ENCODE results near the gene CACYBP.

Gene CACYBP

DNA sequence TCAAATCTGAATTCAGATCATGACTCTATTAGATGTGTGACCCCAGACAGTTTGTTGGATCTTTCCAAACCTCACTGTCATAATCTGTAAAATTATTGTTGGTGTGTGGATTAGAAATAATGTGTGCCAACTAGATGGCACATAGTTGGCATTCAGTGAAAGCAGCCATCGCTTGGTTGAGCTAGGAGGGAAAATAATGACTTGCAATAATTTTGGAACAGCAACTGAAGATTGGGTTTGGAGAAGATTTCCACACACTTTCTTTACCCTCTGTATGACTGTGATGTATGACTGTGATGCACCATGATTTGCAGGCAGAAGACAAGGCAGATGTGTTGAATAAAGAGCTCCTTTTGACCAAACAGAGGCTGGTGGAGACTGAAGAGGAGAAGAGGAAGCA lies 24.0 kb upstream of the CACYBP start:
- no peak for DNase-seq

DNA sequence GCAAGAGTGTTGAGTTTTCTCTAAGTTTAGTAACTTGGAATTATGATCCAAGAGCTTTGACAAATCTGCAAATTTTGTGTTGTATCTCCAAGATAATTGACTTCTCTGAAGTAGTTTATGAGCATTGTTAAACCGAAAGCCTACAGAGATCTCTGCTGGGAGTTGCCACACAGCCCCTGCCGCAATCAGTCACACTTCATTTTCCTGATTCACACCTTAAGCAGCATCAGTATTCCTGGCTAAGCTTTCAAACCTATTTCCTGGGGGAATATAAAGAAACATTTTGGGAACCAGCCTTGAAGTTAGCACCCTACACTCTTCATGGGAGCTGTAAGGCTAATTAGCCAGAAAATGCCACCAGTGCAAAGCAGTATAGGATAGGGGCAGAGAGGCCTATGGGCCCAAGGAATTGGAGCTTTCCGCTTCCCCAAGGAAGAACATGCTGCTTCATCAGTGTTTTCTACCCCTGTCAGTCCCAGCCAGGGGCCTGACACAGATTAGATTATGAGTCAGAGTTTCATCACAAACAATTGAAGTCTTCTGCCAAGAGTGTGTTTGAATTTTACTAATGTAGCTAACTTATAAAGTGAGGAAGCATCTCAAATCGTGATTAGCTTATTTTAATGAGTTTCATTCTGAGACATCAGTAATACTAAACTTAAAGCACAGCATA lies 23.2 kb upstream of the CACYBP start:
- no peak for DNase-seq

DNA sequence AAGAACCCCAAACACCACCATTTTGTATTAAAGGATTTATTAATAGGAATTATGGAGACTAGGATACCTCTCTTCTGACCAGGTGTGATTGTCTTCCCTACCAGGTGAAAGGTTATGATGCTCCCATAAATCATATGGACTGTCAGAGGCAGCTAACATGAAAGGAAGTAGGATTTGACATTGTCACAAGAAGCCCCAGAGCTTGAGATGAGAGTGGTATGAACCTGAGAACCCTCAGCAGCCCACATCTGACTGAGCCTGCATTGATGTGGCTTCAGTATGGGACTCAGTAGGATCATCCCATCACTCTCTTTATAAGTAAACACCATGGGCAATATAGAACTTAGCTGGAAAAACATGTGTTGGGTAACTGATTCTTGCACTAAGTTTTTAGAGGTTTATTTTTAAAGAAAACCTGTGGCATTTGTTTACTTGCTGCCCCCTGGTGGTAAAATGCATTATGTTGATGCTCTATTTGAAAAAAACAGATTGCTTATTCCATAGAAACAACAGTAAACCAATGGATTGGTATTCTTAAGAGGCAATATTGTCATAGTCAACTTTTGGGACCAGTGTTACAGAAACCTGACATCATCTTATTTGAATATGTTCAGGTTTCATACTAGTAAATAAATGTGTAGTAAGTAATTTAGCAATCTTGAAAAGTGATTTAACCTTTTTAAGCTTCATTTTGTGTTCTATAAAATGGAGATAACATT lies 16.6 kb upstream of the CACYBP start:
- DNase-seq, result peak; percentile 48

DNA sequence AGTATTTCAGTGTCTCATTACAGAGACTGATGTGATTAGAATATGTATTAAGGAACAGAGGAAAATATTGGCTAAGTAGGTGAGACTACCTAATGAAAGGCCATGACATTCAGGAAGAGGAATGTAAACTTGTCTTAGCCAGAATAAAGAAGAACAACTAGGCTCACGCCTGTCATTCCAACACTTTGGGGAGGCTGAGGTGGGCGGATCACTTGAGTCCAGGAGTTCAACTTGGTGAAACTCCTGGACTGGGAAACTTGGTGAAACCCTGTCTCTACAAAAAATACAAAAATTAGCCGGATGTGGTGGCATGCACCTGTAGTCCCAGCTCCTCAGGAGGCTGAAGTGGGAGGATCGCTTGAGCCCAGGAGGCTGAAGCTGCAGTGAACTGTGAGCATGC lies 14.8 kb upstream of the CACYBP start:
- DNase-seq, result no peak

- no peak for DNase-seq
Measured at GRCh38 chr1:174988539-174988938, 11.2 kb upstream of the CACYBP start.

GRCh38 chr1:174988986-174989385 lies 10.8 kb upstream of the CACYBP start:
- no peak for DNase-seq

GRCh38 chr1:174989536-174990220 lies 10.1 kb upstream of the CACYBP start:
- DNase-seq, result no peak

DNA sequence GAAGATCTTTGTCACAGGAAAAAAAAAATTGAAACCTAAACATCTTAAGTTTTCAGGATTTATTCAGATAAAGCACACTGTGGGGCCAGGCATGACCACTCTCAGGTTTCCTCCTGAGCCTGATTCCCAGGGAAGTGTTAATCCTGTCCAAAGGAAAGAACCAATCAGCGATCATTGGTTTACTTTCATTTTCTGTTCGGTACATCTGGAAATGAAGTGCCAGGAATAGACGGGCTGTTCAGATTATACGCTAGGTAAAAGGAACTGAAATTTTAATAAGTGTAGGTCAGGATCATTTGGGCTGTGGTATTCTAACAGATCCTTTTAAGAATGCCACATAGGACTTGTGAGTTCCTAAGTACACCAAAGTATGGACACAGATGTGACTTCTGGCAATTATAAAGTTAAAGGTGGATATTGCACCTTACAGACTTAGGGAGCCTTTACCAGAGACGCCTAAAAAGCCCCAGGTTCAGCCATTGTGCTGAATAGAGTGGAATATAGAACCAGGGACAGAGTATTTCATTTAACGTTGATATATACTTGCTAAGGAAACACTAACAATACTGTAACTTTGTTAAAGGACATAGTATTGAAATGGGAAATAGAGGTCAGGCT lies 9.3 kb upstream of the CACYBP start:
- no peak for DNase-seq

DNA sequence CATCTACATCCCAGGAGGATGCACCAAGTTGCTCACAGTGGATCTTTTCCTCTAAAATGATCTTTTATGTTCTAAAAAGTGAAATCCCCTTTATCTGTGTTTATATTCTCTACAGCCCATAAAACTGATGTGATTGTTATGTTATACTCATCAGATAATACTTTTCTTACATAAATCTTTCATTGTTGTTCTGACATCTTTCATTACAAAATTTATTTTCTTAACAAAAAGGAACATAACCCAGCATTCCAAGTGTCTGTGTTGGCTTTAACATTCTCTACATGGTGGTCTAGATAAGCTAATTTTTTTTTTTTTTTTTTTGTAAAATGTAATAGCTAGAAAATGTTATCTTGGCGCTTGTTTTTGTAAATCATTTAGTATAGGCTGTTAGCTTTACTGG lies 8.3 kb upstream of the CACYBP start:
- DNase-seq, result no peak

DNA sequence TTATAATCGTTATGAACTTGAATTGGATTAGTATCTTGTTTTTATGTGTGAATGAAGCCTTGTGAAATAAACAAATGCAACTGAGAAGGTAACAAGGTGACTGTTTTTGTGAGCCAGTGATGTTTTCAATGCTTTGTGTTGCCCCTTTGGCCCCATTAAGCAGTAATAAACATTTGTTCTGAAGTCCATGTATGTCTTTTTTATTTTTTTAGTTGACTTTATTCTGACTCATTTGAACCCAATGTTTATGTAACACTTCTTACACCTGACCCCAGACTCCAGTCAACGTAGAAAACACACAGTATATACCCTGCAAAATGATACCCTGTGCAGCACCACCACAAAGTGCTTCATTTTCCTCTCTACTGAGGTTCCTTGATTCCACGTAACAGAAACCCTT lies 4.6 kb upstream of the CACYBP start:
- DNase-seq, result no peak

DNA sequence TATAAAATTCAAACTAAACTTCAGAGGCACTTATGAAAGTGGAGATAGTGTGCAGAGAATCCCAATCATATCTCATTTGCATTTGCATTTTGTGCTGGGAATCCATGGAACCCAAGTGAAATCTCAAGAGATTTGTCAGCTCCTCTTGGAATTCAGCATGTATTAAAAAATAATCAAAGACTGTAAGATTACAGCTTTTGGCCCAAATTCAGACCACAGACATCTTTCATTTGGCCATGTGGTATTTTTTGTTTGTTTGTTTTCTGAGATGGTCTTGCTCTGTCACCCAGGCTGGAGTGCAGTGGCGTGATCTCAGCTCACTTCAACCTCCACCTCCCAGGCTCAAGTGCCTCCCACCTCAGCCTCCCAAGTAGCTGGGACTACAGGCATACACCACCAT lies 3.8 kb upstream of the CACYBP start:
- DNase-seq, result no peak

DNA sequence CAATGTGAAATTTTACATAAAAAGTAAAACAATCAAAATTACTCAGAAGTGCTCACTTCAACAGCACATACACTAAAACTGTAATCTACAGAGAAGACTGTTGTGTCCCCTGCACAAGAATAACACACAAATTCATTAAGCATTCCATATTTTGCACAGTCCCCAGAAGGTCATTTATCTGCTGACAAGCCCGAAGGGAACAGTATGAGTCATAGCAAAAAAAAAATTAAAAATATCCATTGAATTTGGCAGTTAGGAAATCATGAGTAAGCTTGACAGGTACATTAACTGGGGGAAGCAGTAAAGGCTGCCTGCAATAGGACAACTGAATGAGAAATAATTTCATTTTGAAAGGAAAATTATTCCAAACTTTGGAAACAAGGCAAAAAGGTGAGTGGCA lies 3.3 kb upstream of the CACYBP start:
- DNase-seq, result no peak

- no peak for DNase-seq
Measured at GRCh38 chr1:174997041-174997440, 2.7 kb upstream of the CACYBP start.

DNA sequence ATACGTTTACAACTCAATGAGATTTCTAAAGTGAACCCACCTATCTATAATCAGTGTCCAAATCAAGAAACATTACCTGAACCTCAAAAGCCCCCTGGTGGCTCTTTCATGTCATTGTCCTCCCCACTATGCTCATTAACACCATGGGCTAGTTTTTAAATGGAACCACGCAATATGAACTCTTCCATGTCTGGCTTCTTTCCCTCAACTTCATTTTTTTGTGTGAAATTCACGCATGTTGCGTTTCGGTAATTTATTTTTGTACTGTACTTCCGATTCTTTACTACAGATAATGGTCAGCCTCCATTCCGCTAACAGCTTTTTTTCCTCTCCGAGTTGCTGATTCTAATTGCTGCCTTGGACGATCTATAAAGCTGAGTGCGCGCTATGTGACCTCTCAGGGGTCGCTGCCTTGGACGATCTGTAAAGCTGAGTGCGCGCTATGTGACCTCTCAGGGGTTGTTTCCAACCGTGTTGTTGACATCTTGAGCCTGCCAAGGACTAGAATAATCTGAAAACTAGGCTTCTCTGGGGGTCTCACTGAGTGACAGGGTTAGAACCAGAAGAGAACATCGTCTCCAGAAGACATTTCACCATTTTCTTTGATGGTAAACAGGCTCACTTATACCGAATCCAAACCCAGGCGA lies 1.1 kb upstream of the CACYBP start:
- peak; percentile 44 for DNase-seq

GRCh38 chr1:174999216-174999935 lies 371 bp upstream of the CACYBP start:
- DNase-seq, result peak; percentile 96

DNA sequence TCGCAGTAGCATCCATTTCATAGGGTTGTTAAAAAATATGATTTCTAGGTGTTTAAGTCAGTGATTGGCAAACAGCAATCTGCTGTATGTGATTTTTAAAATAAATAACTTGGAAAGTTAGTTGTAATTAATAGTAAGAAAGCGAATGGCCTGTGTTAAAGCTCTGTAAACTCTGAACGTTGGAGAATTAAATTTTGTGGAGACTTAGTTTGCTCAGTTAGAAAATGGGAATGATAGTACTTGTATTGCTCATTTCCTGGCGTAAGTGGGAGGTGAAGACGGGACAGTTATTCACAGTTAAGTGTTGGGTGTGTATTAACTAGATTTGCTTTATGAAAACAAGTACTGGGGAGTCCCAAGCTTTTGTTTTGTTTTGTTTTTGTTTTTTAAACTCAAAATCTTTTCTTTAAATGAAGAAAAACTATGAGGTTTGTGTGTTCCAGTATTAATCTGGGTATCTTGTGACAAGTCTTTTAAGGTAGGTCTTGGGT lies 995 bp downstream of the CACYBP start:
- DNase-seq, result no peak

DNA sequence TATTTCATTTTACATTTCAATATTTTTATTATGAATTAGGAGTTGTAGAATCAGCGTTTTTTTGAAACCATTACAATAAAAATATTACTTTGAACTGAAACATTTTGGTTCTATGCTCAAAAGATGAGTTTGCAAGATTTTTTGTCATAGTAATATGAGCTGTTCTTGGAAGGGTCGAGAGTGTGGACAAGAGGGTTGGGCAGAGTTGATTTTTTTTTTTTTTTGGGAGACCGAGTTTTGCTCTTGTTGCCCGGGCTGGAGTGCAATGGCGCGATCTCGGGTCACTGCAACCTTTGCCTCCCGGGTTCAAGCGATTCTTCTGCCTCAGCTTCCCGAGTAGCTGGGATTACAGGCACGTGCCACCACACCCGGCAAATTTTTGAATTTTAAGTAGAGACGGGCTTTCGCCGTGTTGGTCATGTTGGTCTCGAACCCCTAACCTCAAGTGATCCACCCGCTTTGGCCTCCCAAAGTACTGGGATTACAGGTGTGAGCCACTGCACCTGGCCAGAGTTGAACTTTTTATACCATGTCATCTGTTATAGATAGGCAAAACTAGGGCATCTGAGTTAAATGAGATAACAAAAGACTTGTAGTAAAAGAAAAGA lies 3.3 kb downstream of the CACYBP start:
- DNase-seq, result no peak

DNA sequence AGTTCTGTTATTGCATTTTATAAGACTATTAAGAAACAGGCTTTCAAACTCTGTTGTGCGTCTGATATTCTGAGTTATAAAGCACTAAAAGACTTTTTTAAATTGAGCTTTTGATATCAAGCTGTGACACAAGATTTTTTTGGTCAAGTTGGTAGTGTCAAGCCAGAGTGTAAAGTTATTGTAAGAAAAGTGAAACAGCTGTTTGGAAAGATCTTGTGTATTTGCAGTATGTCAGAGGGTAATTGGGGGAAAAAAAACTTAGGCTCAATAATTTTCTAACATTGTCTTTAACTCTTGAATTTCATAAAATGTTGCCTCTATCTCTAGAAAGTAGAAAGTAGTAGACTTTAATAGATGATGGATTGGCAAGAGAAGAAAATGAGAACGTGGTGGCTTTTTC lies 3.8 kb downstream of the CACYBP start:
- DNase-seq, result no peak

DNA sequence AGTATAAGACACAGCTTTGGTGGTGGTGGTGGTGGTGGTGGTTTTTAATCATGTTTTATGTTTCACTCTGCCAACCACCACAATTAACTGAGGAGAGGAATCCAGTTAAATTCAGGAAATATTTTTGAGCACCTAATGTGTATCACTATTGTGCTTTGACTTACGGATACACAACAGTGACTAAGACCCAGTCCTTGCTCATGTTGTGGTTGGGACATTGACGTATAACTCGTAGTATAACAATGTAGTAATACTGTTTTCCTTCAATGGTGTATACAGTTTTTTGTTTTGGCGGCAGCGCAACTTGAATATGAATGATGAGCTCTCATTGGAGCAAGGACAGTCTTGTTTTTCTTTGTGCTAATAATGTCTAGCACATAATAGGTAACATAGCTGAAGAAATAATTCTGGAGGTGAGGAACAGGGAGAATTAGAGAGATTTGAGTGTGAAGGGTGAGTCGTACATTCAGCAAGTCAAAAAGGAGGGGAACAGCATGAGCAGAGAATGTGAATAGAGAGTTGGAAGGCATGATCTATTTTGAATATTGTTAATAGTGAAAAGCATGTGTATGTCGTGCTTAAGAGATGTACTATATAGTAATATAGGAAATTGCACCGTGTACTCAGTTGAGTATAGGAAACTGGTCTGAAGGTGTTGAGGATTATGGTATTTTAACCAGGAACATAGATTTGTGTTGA lies 5.5 kb downstream of the CACYBP start:
- DNase-seq, result no peak

DNA sequence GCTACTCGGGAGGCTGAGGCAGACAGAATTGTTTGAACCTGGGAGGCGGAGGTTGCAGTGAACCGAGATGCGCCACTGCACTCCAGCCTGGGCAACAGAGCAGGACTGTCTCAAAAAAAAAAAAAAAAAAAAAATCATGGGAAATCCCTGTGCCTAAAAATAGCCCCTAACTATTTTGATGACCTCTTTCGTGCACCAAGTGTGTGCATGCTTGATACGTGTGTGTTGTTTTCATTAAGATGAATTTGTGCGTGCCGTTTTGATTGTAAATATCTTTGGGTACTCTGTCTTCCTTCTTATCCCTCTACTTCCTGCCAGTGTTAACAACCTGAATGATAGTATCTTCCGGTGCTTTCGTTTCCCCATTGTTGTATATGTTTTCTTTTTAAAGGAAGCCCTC lies 9.8 kb downstream of the CACYBP start:
- DNase-seq, result no peak

DNA sequence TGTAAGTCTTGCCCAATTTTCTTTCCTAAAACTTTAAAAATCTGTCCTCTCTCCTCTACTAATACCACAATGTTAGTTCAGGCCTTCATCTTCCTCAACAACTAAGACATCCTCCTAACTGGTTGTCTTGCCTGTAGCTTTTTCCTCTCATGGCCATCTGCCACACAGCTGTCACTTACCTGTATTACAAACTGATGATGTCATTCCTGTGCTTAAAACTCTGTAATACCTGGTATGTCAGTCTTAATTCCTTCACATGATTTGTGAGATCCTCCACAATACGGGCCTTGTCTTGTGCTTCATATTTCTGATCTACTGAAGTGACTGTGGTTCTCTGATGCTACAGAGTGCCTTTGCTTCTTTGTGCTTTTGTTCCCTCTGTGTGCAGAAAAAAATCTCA lies 13.7 kb downstream of the CACYBP start:
- DNase-seq, result no peak

Measured in activated gamma-delta T cell treated with Interleukin-2 at 50 U/mL for 16 hours (primary cell).